HepG2 (cell line): Measurements from ENCODE around the gene RPS6KL1. TPM values are rescaled to one million over a fixed set of nuclear protein-coding genes. Genes with fewer than 3 reads are reported as not detected.

Experiments used
- AGO1 ChIP-seq: fragments of 200-400 bp; formaldehyde crosslinking; IDR thresholded peaks from 2 replicates; pipeline ENCODE4 v1.6.1; 2017; ENCODE audit warnings: mild to moderate bottlenecking, low read depth, low read length, moderate library complexity; ENCODE audit not compliant: poor library complexity, severe bottlenecking
- ARHGAP35 ChIP-seq: sonication (generic); formaldehyde crosslinking; IDR thresholded peaks from 2 replicates; pipeline ENCODE4 v1.9.0; 2022; ENCODE audit warnings: mild to moderate bottlenecking, inconsistent platforms, moderate library complexity, missing genetic modification reagents, borderline replicate concordance
- ARNTL ChIP-seq: sonication (generic); formaldehyde crosslinking; IDR thresholded peaks from 2 replicates; pipeline ENCODE4 v1.4.0; 2020; ENCODE audit warnings: mild to moderate bottlenecking, missing genetic modification reagents
- MAZ ChIP-seq, 2 experiments: sonication (generic) in 1 of 2; formaldehyde crosslinking in 1 of 2; IDR thresholded peaks; 2 replicates each; pipeline versions ENCODE4 v1.5.0 to v1.6.1; 2012 to 2020; ENCODE audit warnings: low read depth in 2 of 2, mild to moderate bottlenecking in 2 of 2, borderline replicate concordance in 1 of 2, improper control_type of control experiment in 1 of 2, low read length in 1 of 2, missing genetic modification reagents in 1 of 2, moderate library complexity in 1 of 2
- MBNL3 ChIP-seq: fragments of 250-450 bp; sonication (Bioruptor Pico); conservative IDR thresholded peaks from 2 replicates; pipeline ENCODE4 v1.8.0; 2022; ENCODE audit warnings: mild to moderate bottlenecking, inconsistent platforms
- MIER3 ChIP-seq: IDR thresholded peaks from 2 replicates; pipeline ENCODE4 v1.6.1; 2016; ENCODE audit warnings: missing compliant biosample characterization, borderline replicate concordance
- NR3C1 ChIP-seq: sonication (generic); formaldehyde crosslinking; IDR thresholded peaks from 2 replicates; pipeline ENCODE4 v1.4.0; 2020; ENCODE audit warnings: missing genetic modification reagents
- ONECUT2 ChIP-seq: sonication (generic); formaldehyde crosslinking; IDR thresholded peaks from 2 replicates; pipeline ENCODE4 v1.4.0; 2020; ENCODE audit warnings: missing genetic modification reagents
- PBX2 ChIP-seq: IDR thresholded peaks from 2 replicates; pipeline ENCODE4 v1.6.1; 2016; ENCODE audit warnings: control low read depth
- SIX1 ChIP-seq: sonication (generic); formaldehyde crosslinking; IDR thresholded peaks from 2 replicates; pipeline ENCODE4 v1.4.0; 2020; ENCODE audit warnings: missing genetic modification reagents, borderline replicate concordance
- SIX4 ChIP-seq: sonication (generic); formaldehyde crosslinking; IDR thresholded peaks from 2 replicates; pipeline ENCODE4 v1.4.0; 2020; ENCODE audit warnings: missing genetic modification reagents
- TBX2 ChIP-seq: sonication (generic); formaldehyde crosslinking; IDR thresholded peaks from 2 replicates; pipeline ENCODE4 v1.5.0; 2020; ENCODE audit warnings: missing genetic modification reagents, mild to moderate bottlenecking, borderline replicate concordance
- TCF7 ChIP-seq: sonication (generic); IDR thresholded peaks from 2 replicates; pipeline ENCODE4 v1.6.1; 2016; ENCODE audit warnings: antibody characterized with exemption, low read depth
- TCF7L2 ChIP-seq: IDR thresholded peaks from 2 replicates; pipeline ENCODE4 v1.6.1; 2011; ENCODE audit warnings: mild to moderate bottlenecking, low read depth, low read length, moderate library complexity
- TFE3 ChIP-seq: IDR thresholded peaks from 2 replicates; pipeline ENCODE4 v1.6.1; 2016
- TP53 ChIP-seq: sonication (generic); formaldehyde crosslinking; conservative IDR thresholded peaks from 2 replicates; pipeline ENCODE4 v1.4.0; 2020; ENCODE audit warnings: missing genetic modification reagents
- ZNF143 ChIP-seq: sonication (generic); formaldehyde crosslinking; IDR thresholded peaks from 2 replicates; pipeline ENCODE4 v1.4.0; 2020; ENCODE audit warnings: missing genetic modification reagents
- ZNF180 ChIP-seq: sonication (generic); formaldehyde crosslinking; IDR thresholded peaks from 2 replicates; pipeline ENCODE4 v1.4.0; 2020; ENCODE audit warnings: low read depth, missing genetic modification reagents, borderline replicate concordance
- ZNF260 ChIP-seq: sonication (generic); formaldehyde crosslinking; IDR thresholded peaks from 2 replicates; pipeline ENCODE4 v1.4.0; 2020; ENCODE audit warnings: missing genetic modification reagents, low read depth, mild to moderate bottlenecking, borderline replicate concordance
- ZNF292 ChIP-seq: sonication (generic); formaldehyde crosslinking; IDR thresholded peaks from 2 replicates; pipeline ENCODE4 v1.8.1; 2022; ENCODE audit warnings: mild to moderate bottlenecking, low read depth, missing genetic modification reagents, borderline replicate concordance
- ZNF441 ChIP-seq: sonication (generic); formaldehyde crosslinking; IDR thresholded peaks from 2 replicates; pipeline ENCODE4 v1.7.0; 2021; ENCODE audit warnings: missing genetic modification reagents, borderline replicate concordance
- ZNF558 ChIP-seq: sonication (generic); formaldehyde crosslinking; IDR thresholded peaks from 2 replicates; pipeline ENCODE4 v1.9.0; 2022; ENCODE audit warnings: mild to moderate bottlenecking, missing genetic modification reagents, borderline replicate concordance
- ZSCAN30 ChIP-seq: sonication (generic); formaldehyde crosslinking; IDR thresholded peaks from 2 replicates; pipeline ENCODE4 v1.5.0; 2020; ENCODE audit warnings: mild to moderate bottlenecking, missing genetic modification reagents
- polyA plus RNA-seq, 8 experiments: library from polyadenylated mRNA; depleted of rRNA in 3 of 8; stranded (reverse) in 7 of 8; unstranded in 1 of 8; fragments of >200 nt; fragmentation: Illumina TruSeq in 4 of 8; extraction: Trizol in 4 of 8; gene quantifications; 2 replicates each; pipeline versions ENCODE4 v1.2.1 to v1.2.3, GENCODE V29; 2011 to 2016; ENCODE audit warnings: low read depth in 4 of 8, missing spikeins in 1 of 8, mixed read lengths in 1 of 8; ENCODE audit not compliant: insufficient read depth in 1 of 8
- total RNA-seq, 5 experiments: library from RNA; depleted of rRNA; stranded (reverse); fragments of >200 nt; fragmentation: Illumina TruSeq; extraction: Trizol; gene quantifications; 2 replicates each; pipeline ENCODE4 v1.2.3, GENCODE V29; 2016; ENCODE audit warnings: low read depth in 1 of 5
- TF ChIP-seq, protein P1 (sequence below), 2 experiments: sonication (generic) in 1 of 2; formaldehyde crosslinking in 1 of 2; IDR thresholded peaks; 2 replicates each; pipeline versions ENCODE4 v1.4.0 to v1.6.1; 2016 to 2020; ENCODE audit warnings: borderline replicate concordance in 1 of 2, low read depth in 1 of 2, mild to moderate bottlenecking in 1 of 2, missing genetic modification reagents in 1 of 2

RPS6KL1 gene
- total and polyA plus RNA-seq, 2 of the 13 experiments (the other 11 are each of a cell fraction or from before 2014, with no cell fraction given): 6.5 to 11.5 TPM

DNA sequence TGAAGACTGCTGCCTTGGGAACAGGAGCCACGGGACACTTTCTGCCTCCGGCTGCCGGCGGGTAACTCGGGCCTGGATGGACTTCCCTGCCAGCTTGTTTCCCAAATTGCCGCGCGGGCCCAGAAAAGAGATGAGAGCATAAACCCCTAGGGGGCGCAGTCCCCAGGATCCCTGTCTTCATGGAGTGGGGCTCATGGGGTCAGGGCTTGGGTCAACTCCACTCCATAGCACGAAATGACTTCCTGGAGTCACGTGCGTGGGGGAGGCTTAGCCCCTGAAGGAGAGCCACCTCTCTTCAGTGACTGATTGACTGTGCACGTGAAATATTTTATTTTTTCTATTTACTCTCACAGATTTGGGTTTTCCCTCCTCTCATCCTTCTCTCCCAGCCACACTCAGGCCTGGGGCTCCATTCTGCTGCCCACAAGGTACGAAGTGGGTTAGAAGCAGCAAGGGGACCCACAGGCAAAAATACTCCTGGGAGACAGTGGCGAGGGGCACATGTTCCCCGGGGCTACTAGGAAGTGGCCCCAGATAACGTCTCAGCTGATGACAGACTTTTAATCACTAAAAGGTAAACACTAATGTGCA, 22.3 kb upstream of the RPS6KL1 start (continued):
- TF ChIP-seq MAZ (IDR thresholded peaks at IDR 0.05; ENCODE audit: borderline replicate concordance, low read depth, low read length) (no peak), MAZ (CRISPR knock-in tag; IDR thresholded peaks at IDR 0.05; ENCODE audit: low read depth) (no peak), TCF7L2 (no peak), ZNF143 (CRISPR knock-in tag) (no peak), ZNF260 (CRISPR knock-in tag) (no peak), TFE3 (no peak), TCF7 (no peak), TP53 (CRISPR knock-in tag) (no peak), SIX4 (no peak), ZNF180 (CRISPR knock-in tag) (no peak), ARHGAP35 (CRISPR knock-in tag) (no peak), PBX2 (CRISPR knock-in tag) (no peak), ZNF292 (CRISPR knock-in tag) (no peak), TBX2 (CRISPR knock-in tag) (no peak), AGO1 (no peak), ZSCAN30 (CRISPR knock-in tag) (no peak), ZNF441 (CRISPR knock-in tag) (no peak), SIX1 (no peak), MBNL3 (no peak), ONECUT2 (no peak), MIER3 (no peak), NR3C1 (CRISPR knock-in tag) (no peak), ARNTL (CRISPR knock-in tag) (no peak), ZNF558 (CRISPR knock-in tag) (no peak)
- TF ChIP-seq, protein P1, sequence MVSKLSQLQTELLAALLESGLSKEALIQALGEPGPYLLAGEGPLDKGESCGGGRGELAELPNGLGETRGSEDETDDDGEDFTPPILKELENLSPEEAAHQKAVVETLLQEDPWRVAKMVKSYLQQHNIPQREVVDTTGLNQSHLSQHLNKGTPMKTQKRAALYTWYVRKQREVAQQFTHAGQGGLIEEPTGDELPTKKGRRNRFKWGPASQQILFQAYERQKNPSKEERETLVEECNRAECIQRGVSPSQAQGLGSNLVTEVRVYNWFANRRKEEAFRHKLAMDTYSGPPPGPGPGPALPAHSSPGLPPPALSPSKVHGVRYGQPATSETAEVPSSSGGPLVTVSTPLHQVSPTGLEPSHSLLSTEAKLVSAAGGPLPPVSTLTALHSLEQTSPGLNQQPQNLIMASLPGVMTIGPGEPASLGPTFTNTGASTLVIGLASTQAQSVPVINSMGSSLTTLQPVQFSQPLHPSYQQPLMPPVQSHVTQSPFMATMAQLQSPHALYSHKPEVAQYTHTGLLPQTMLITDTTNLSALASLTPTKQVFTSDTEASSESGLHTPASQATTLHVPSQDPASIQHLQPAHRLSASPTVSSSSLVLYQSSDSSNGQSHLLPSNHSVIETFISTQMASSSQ (IDR thresholded peaks at IDR 0.05; ENCODE audit: low read depth): no peak
- TF ChIP-seq, protein P1 (CRISPR knock-in tag; IDR thresholded peaks at IDR 0.05; ENCODE audit: borderline replicate concordance): 0 out of 2 replicates have a peak, but pooled peaks have one; percentile 49
